ENCODE measurements around the gene ATAT1. TPM values are rescaled to one million over a fixed set of nuclear protein-coding genes. Genes with fewer than 3 reads are reported as not detected.

The ATAT1 gene
- total and polyA plus RNA-seq, 2 of the 13 experiments (the other 11 are each of a cell fraction or from before 2014, with no cell fraction given) = 9.2 to 23.6 TPM

DNA sequence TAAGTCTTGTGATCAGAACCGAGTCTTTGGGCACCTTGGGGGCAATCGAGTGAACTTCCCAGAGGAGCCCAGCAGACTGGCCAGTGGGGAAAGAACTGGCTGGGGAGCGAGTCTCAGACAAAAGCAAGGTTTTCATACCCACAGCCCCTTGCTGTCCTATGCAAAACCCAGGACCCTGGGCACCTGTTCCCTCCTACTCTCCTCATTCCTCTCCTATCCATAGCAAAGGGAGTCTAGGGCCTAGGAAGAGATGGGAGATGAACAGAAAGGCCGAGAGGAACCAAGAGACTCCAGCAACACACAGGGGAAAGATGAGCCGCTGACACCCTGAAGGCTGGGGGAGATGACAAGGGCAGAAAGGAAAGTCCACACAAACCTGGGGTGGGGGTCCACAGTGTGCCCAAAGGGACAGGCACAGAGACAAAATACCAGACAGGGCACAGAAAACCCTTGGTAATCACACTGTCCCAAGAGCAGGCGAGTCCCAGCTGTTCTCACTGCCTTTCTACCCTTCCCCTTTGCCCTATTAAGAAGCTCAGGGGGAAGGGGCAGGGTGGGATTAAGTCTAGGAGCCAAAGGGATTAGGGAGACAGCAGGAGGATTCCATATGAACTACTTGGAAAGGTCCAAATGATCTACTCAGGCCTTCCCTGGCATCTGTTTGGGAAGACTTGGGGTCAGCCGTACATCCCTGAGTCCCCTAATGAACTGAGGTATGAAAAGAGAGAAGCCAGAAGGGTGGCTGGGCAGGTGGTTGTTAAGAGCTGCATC, 53.3 kb downstream of the ATAT1 start (continued):
- no peak for TF ChIP-seq ZBTB4 (CRISPR knock-in tag; IDR thresholded peaks at IDR 0.05; ENCODE audit: borderline replicate concordance)
- TF ChIP-seq ZFYVE20 (CRISPR knock-in tag; IDR thresholded peaks at IDR 0.05; ENCODE audit: borderline replicate concordance, low read depth) = no peak
- TF ChIP-seq EP300 (IDR thresholded peaks at IDR 0.05; ENCODE audit: low read depth in 2 of 2, low read length in 2 of 2) = no peak
- no peak for TF ChIP-seq EP300 (CRISPR knock-in tag; IDR thresholded peaks at IDR 0.05; ENCODE audit: borderline replicate concordance)

GRCh38 chr6:30681766-30682142, 55.1 kb downstream of the ATAT1 start:
- no peaks in the 10 kb centered on the region for H3K79me2 ChIP-seq (ENCODE audit: insufficient read depth, low read length)
- intact Hi-C loops (cut with micrococcal nuclease; ENCODE audit: unreplicated experiment) (no loop called here), in situ Hi-C loops (cut with HindIII; ENCODE audit: extremely low pct_ligation_motif_present, low pct_unique_long_range_greater_than_20kb) (loop anchor here (25.0 kb wide), 1 partner anchor 406 kb away; no protein-coding TSS in a partner anchor)
- FAIRE-seq (no peak), DNase-seq (ENCODE audit: low spot score) (no peak), ATAC-seq (no peak)
- TF ChIP-seq ZNF598 (CRISPR knock-in tag; IDR thresholded peaks at IDR 0.05; ENCODE audit: borderline replicate concordance) (no peak), POLR2AphosphoS2 (IDR thresholded peaks at IDR 0.05; ENCODE audit: low read depth, low read length) (no peak), ZNF282 (IDR thresholded peaks at IDR 0.05; ENCODE audit: partially characterized antibody) (no peak), ZFP36 (IDR thresholded peaks at IDR 0.05; ENCODE audit: borderline replicate concordance, low read depth, low read length, partially characterized antibody) (no peak), SUZ12 (IDR thresholded peaks at IDR 0.05; ENCODE audit: low read depth, low read length) (no peak)
- no peaks in the 10 kb centered on the region for H3K27me3 ChIP-seq (ENCODE audit: control insufficient read depth in 1 of 2, insufficient read depth in 2 of 2, low read length in 2 of 2)
- H3K4me1 ChIP-seq (ENCODE audit: insufficient read depth, low read length) = peaks cover 61% of the 10 kb centered on the region
- ChIA-PET POLR2A (interaction anchor here (1.0 to 4.7 kb wide), 8 partner anchors 9 to 101 kb away, joined by 3 to 92 read pairs (median 6); partner anchors contain the start of genes DHX16, MDC1, MRPS18B and NRM), CTCF (ENCODE audit: low intra/inter-chr PET ratio, low total read pairs) (interaction anchor here (1.1 to 3.5 kb wide), 2 partner anchors 39 to 41 kb away, joined by 4 to 11 read pairs; no protein-coding TSS in a partner anchor)
- no peak overlapping the region for H3K27ac ChIP-seq (ENCODE audit: extremely low read length, insufficient read depth, low read length)
- no peak overlapping the region for H2AFZ ChIP-seq (ENCODE audit: low read length)
- no peak overlapping the region for H3K4me3 ChIP-seq (replicated peaks in 1 of 3; ENCODE audit: insufficient read depth in 1 of 3, low read depth in 2 of 3, low read length in 3 of 3)
- H3K36me3 ChIP-seq (replicated peaks in 1 of 2; ENCODE audit: control insufficient read depth in 1 of 2, insufficient read depth in 2 of 2, low read length in 2 of 2) = no peaks in the 10 kb centered on the region
- WGBS (ENCODE audit: low lambda C conversion rate) = 94% methylated on average over 4 of the region's 4 CpGs
- H3K9ac ChIP-seq (ENCODE audit: insufficient read depth, low read depth, low read length) = no peak overlapping the region
- H3K4me2 ChIP-seq (ENCODE audit: low read depth, low read length) = no peak overlapping the region
- H4K20me1 ChIP-seq (ENCODE audit: insufficient read depth, low read length) = no peaks in the 10 kb centered on the region
- H3K9me3 ChIP-seq (ENCODE audit: low read length) = no peaks in the 10 kb centered on the region
- no TSS peak for BruUV-seq (replicated peaks)
